Measurements from ENCODE around the gene RASL10A. TPM values are rescaled to one million over a fixed set of nuclear protein-coding genes. Genes with fewer than 3 reads are reported as not detected.

RASL10A gene
- total and polyA plus RNA-seq, 2 donors (not counting 1 experiment from before 2014, with no cell fraction given), result not detected

DNA sequence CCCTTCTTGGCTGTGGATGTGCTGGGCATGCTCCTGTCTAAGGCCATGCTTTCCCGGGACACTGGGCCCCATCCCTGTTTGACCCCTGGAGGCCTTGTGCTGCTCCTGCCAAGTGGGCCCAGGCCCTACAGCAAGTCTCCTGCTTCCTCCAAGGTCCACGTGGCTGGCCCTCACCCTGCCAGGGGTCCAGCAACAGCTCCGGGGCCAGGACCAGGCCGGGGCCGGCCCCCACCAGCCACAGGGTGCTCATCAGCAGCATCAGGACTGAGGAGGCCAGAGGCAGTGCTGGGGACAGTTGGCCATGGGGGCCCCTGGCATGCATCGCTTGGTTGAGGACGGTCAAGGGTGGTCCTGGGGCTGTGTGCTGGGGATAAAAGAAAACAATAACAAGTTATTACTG lies 50.2 kb downstream of the RASL10A start:
- Histone ChIP-seq H3K4me1 (ENCODE audit: control insufficient read depth, extremely low read depth, insufficient read depth, low read length) (peaks cover 21% of the 10 kb centered on the region), H2AFZ (ENCODE audit: low read length) (no peak overlapping the region), H3K27ac (ENCODE audit: insufficient read depth, low read length) (no peak overlapping the region), H3K36me3 (ENCODE audit: control insufficient read depth, insufficient read depth, low read length) (peaks cover 10% of the 10 kb centered on the region), H3K4me2 (ENCODE audit: extremely low read depth, insufficient read depth, low read length) (no peak overlapping the region), H3K4me3 (replicated peaks in 1 of 4; ENCODE audit: control extremely low read depth in 1 of 4, insufficient read depth in 1 of 4, low read depth in 3 of 4, low read length in 4 of 4) (no peak overlapping the region), H3K27me3 (ENCODE audit: control insufficient read depth, insufficient read depth, low read length) (no peaks in the 10 kb centered on the region), H4K20me1 (ENCODE audit: control insufficient read depth, extremely low read depth, insufficient read depth, low read length) (peaks cover 7% of the 10 kb centered on the region), H3K9me3 (ENCODE audit: control insufficient read depth, insufficient read depth, low read depth, low read length) (no peaks in the 10 kb centered on the region), H3K9ac (ENCODE audit: insufficient read depth, low read length) (no peak overlapping the region), H3K79me2 (ENCODE audit: control insufficient read depth, insufficient read depth, low read length) (peaks cover 33% of the 10 kb centered on the region)
- DNase-seq (ENCODE audit: low read depth in 2 of 2), result no peak
- TF ChIP-seq EZH2 (IDR thresholded peaks at IDR 0.05; ENCODE audit: low read length, missing control alignments), result no peak
- TF ChIP-seq, protein P1, sequence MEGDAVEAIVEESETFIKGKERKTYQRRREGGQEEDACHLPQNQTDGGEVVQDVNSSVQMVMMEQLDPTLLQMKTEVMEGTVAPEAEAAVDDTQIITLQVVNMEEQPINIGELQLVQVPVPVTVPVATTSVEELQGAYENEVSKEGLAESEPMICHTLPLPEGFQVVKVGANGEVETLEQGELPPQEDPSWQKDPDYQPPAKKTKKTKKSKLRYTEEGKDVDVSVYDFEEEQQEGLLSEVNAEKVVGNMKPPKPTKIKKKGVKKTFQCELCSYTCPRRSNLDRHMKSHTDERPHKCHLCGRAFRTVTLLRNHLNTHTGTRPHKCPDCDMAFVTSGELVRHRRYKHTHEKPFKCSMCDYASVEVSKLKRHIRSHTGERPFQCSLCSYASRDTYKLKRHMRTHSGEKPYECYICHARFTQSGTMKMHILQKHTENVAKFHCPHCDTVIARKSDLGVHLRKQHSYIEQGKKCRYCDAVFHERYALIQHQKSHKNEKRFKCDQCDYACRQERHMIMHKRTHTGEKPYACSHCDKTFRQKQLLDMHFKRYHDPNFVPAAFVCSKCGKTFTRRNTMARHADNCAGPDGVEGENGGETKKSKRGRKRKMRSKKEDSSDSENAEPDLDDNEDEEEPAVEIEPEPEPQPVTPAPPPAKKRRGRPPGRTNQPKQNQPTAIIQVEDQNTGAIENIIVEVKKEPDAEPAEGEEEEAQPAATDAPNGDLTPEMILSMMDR (conservative IDR thresholded peaks at IDR 0.05 in 1 of 2, IDR thresholded peaks at IDR 0.05 in 1 of 2; ENCODE audit: low read depth in 1 of 2, low read length in 2 of 2), result no peak

DNA sequence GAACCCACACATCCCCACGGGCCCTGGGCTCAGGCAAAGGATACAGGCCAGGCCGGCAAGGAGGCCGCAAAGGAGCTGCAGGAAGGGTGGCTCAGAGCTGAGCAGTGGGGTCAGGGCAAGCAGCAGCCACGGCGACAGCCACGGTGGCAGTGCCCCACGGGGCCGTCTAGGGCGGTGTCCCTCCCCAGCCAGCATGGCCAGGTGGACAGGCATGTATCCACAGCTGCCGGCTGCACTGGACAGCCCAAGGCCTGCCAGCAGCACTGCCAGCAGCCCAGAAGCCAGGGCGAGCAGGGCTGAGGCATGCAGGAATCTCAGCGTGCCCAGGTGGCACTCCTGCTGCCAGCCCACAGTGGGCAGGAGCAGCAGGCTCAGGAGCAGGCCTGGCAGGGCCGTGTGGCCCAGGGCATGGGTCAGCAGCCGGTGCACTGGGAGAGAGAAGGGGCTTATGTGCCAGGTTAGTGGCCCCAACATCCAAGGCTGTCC lies 51.7 kb downstream of the RASL10A start:
- H3K9me3 ChIP-seq (ENCODE audit: control insufficient read depth, insufficient read depth, low read depth, low read length), result no peaks in the 10 kb centered on the region
- TF ChIP-seq, protein P1 (conservative IDR thresholded peaks at IDR 0.05 in 1 of 2, IDR thresholded peaks at IDR 0.05 in 1 of 2; ENCODE audit: low read depth in 1 of 2, low read length in 2 of 2), result no peak
- no peak for TF ChIP-seq EZH2 (IDR thresholded peaks at IDR 0.05; ENCODE audit: low read length, missing control alignments)
- DNase-seq (ENCODE audit: low read depth in 2 of 2), result no peak
- H2AFZ ChIP-seq (ENCODE audit: low read length), result no peak overlapping the region
- H3K27ac ChIP-seq (ENCODE audit: insufficient read depth, low read length), result no peak overlapping the region
- no peak overlapping the region for H3K9ac ChIP-seq (ENCODE audit: insufficient read depth, low read length)
- peaks cover 14% of the 10 kb centered on the region for H3K4me1 ChIP-seq (ENCODE audit: control insufficient read depth, extremely low read depth, insufficient read depth, low read length)
- H3K27me3 ChIP-seq (ENCODE audit: control insufficient read depth, insufficient read depth, low read length), result no peaks in the 10 kb centered on the region
- no peaks in the 10 kb centered on the region for H4K20me1 ChIP-seq (ENCODE audit: control insufficient read depth, extremely low read depth, insufficient read depth, low read length)
- H3K79me2 ChIP-seq (ENCODE audit: control insufficient read depth, insufficient read depth, low read length), result peaks cover 18% of the 10 kb centered on the region
- no peak overlapping the region for H3K4me3 ChIP-seq (replicated peaks in 1 of 4; ENCODE audit: control extremely low read depth in 1 of 4, insufficient read depth in 1 of 4, low read depth in 3 of 4, low read length in 4 of 4)
- H3K36me3 ChIP-seq (ENCODE audit: control insufficient read depth, insufficient read depth, low read length), result peaks cover 10% of the 10 kb centered on the region
- no peak overlapping the region for H3K4me2 ChIP-seq (ENCODE audit: extremely low read depth, insufficient read depth, low read length)

Other genes with a start within 250 kb of the RASL10A start
- 6.4 and 12.9 TPM in 2 replicates for gene KREMEN1, start 242.7 kb downstream of the RASL10A start, total RNA-seq
- gene KREMEN1, start 242.7 kb downstream of the RASL10A start, polyA plus RNA-seq, result 7.0 and 13.5 TPM in 2 replicates
- gene EMID1, start 109.8 kb downstream of the RASL10A start, total RNA-seq, result 0.50 and 2.8 TPM in 2 replicates
- not detected in 2 replicates for gene EMID1, start 109.8 kb downstream of the RASL10A start, polyA plus RNA-seq
- gene RHBDD3, start 47.7 kb downstream of the RASL10A start, total RNA-seq, result 20.3 and 20.6 TPM in 2 replicates
- 6.7 and 7.2 TPM in 2 replicates for gene RHBDD3, start 47.7 kb downstream of the RASL10A start, polyA plus RNA-seq
- gene EWSR1, start 47.4 kb downstream of the RASL10A start, total RNA-seq, result 107 and 150 TPM in 2 replicates
- gene EWSR1, start 47.4 kb downstream of the RASL10A start, polyA plus RNA-seq, result 172 and 224 TPM in 2 replicates
- 6.9 and 8.9 TPM in 2 replicates for gene GAS2L1, start 9.0 kb downstream of the RASL10A start, total RNA-seq
- 5.4 and 7.5 TPM in 2 replicates for gene GAS2L1, start 9.0 kb downstream of the RASL10A start, polyA plus RNA-seq
- gene AP1B1, start 72.9 kb upstream of the RASL10A start, total RNA-seq, result 26.2 and 44.1 TPM in 2 replicates
- 45.6 and 76.0 TPM in 2 replicates for gene AP1B1, start 72.9 kb upstream of the RASL10A start, polyA plus RNA-seq
- gene RFPL1, start 122.9 kb upstream of the RASL10A start, total RNA-seq, result not detected in 2 replicates
- not detected in 2 replicates for gene RFPL1, start 122.9 kb upstream of the RASL10A start, polyA plus RNA-seq
- gene NEFH, start 164.5 kb upstream of the RASL10A start, total RNA-seq, result 0.17 and 0.26 TPM in 2 replicates
- gene NEFH, start 164.5 kb upstream of the RASL10A start, polyA plus RNA-seq, result 0.37 and 2.1 TPM in 2 replicates
- 47.8 and 52.8 TPM in 2 replicates for gene THOC5, start 238.1 kb upstream of the RASL10A start, total RNA-seq
- 48.5 and 60.7 TPM in 2 replicates for gene THOC5, start 238.1 kb upstream of the RASL10A start, polyA plus RNA-seq

All from fibroblast of lung (primary cell).